HG03060 (cell line): ENCODE data around the gene KCNK2.

Experiments
- ATAC-seq: cut with Tn5 transposase; IDR thresholded peaks from one replicate; pipeline ENCODE4 v1.9.1; 2021; ENCODE audit warnings: low read depth, moderate number of reproducible peaks; ENCODE audit not compliant: unreplicated experiment

KCNK2 gene

GRCh38 chr1:215087603-215088002 lies 5.1 kb downstream of the KCNK2 start:
- ATAC-seq = no peak

GRCh38 chr1:215094381-215094780 lies 11.8 kb downstream of the KCNK2 start:
- ATAC-seq = no peak

- no peak for ATAC-seq
Observed at GRCh38 chr1:215095524-215095923, 13.0 kb downstream of the KCNK2 start.

GRCh38 chr1:215101511-215101910 lies 19.0 kb downstream of the KCNK2 start:
- no peak for ATAC-seq

GRCh38 chr1:215104283-215104682 lies 21.7 kb downstream of the KCNK2 start:
- ATAC-seq = no peak

- ATAC-seq = no peak
Observed at GRCh38 chr1:215106067-215106466, 23.5 kb downstream of the KCNK2 start.

- no peak for ATAC-seq
Observed at GRCh38 chr1:215109171-215109570, 26.6 kb downstream of the KCNK2 start.

GRCh38 chr1:215111916-215112315 lies 29.4 kb downstream of the KCNK2 start:
- ATAC-seq = no peak

- no peak for ATAC-seq
Observed at GRCh38 chr1:215113776-215114153, 31.2 kb downstream of the KCNK2 start.

GRCh38 chr1:215114154-215114933 lies 31.8 kb downstream of the KCNK2 start:
- ATAC-seq = no peak

- no peak for ATAC-seq
Observed at GRCh38 chr1:215115760-215116159, 33.2 kb downstream of the KCNK2 start.

- no peak for ATAC-seq
Observed at GRCh38 chr1:215118081-215118480, 35.5 kb downstream of the KCNK2 start.

GRCh38 chr1:215119056-215119455 lies 36.5 kb downstream of the KCNK2 start:
- no peak for ATAC-seq

GRCh38 chr1:215119719-215120365 lies 37.3 kb downstream of the KCNK2 start:
- ATAC-seq = no peak

- no peak for ATAC-seq
Observed at GRCh38 chr1:215128504-215128903, 46.0 kb downstream of the KCNK2 start.

GRCh38 chr1:215131291-215131690 lies 48.8 kb downstream of the KCNK2 start:
- ATAC-seq = no peak

- ATAC-seq = no peak
Observed at GRCh38 chr1:215132156-215132555, 49.6 kb downstream of the KCNK2 start.

GRCh38 chr1:215133532-215133931 lies 51.0 kb downstream of the KCNK2 start:
- ATAC-seq = no peak

- ATAC-seq = no peak
Observed at GRCh38 chr1:215137985-215138384, 55.4 kb downstream of the KCNK2 start.

GRCh38 chr1:215140135-215140534 lies 57.6 kb downstream of the KCNK2 start:
- no peak for ATAC-seq

GRCh38 chr1:215141460-215141859 lies 58.9 kb downstream of the KCNK2 start:
- ATAC-seq = no peak

GRCh38 chr1:215143497-215143896 lies 61.0 kb downstream of the KCNK2 start:
- ATAC-seq = no peak
